Gastrocnemius medialis (tissue), 4 donors: Measurements from ENCODE around the gene GORAB. TPM values are rescaled to one million over a fixed set of nuclear protein-coding genes. Genes with fewer than 3 reads are reported as not detected.

Experiments
- ATAC-seq, 2 donors: fragments of 150-250 bp; one replicate each; pipeline ENCODE4 v1.9.1; 2016
- DNase-seq, 2 donors: peaks; one replicate each; pipeline ENCODE4 v3.0.0-alpha.2; 2019
- H3K27ac ChIP-seq, 4 donors: fragments of 200-600 bp; sonication (generic); 1 replicate in 1 of 4; 2 replicates in 3 of 4; pipeline ENCODE4 v1.5.1; 2016 to 2018; ENCODE audit warnings: mild to moderate bottlenecking in 2 of 4, moderate library complexity in 1 of 4
- H3K27me3 ChIP-seq, 3 donors: fragments of 200-600 bp; sonication (generic) in 2 of 3; 1 replicate in 1 of 3; 2 replicates in 2 of 3; pipeline versions ENCODE4 v1.5.1 to v1.6.0; 2016 to 2019; ENCODE audit warnings: mild to moderate bottlenecking in 1 of 3, moderate library complexity in 1 of 3
- H3K36me3 ChIP-seq, 2 donors: fragments of 200-600 bp; sonication (generic) in 1 of 2; one replicate each; pipeline ENCODE4 v1.5.1; 2017 to 2018
- H3K4me1 ChIP-seq, 2 donors: fragments of 200-600 bp; sonication (generic) in 1 of 2; one replicate each; pipeline ENCODE4 v1.5.1; 2016 to 2017; ENCODE audit warnings: mild to moderate bottlenecking in 2 of 2
- H3K4me3 ChIP-seq, 4 donors: fragments of 200-600 bp; sonication (generic) in 3 of 4; 1 replicate in 1 of 4; 2 replicates in 3 of 4; pipeline ENCODE4 v1.5.1; 2016 to 2019; ENCODE audit warnings: mild to moderate bottlenecking in 2 of 4
- H3K9me3 ChIP-seq, 3 donors: fragments of 200-600 bp; sonication (generic) in 2 of 3; 1 replicate in 1 of 3; 2 replicates in 2 of 3; pipeline ENCODE4 v1.5.1; 2016 to 2019
- POLR2A ChIP-seq, 2 donors: fragments of 450-650 bp; IDR thresholded peaks; one replicate each; pipeline ENCODE4 v1.6.1; 2017; ENCODE audit warnings: antibody characterized with exemption in 2 of 2, mild to moderate bottlenecking in 2 of 2, moderate library complexity in 2 of 2
- in situ Hi-C, 4 donors: fragments of 200-750 bp; cut with MboI; loops; one replicate each; pipeline versions ENCODE4 v1.15.0 to v1.8.0; 2017; ENCODE audit warnings: low sequenced_read_pairs in 4 of 4
- intact Hi-C: fragments of 100-400 bp; cut with DNase I; formaldehyde crosslinking; loops from one replicate; pipeline ENCODE4 v1.15.1; 2023; ENCODE audit warnings: low total_unique reads
- total RNA-seq, 4 donors: library from RNA; depleted of rRNA; stranded (reverse); fragments of >200 nt; gene quantifications; one replicate each; pipeline versions ENCODE4 v1.1.0 to v1.2.3, GENCODE V29; 2016
- TF ChIP-seq, protein P1 (sequence below), 5 experiments: fragments of 450-650 bp in 3 of 5; fragments of 200-600 bp in 2 of 5; sonication (generic) in 2 of 5; IDR thresholded peaks in 4 of 5; conservative IDR thresholded peaks in 1 of 5; 1 replicate in 4 of 5; 2 replicates in 1 of 5; pipeline ENCODE4 v1.5.1; 2016 to 2019; ENCODE audit warnings: antibody characterized with exemption in 5 of 5, mild to moderate bottlenecking in 3 of 5, moderate library complexity in 3 of 5

The GORAB gene
- total RNA-seq, 4 donors from 2014 or later, result 1.7 to 3.8 (median 2.3) TPM

DNA sequence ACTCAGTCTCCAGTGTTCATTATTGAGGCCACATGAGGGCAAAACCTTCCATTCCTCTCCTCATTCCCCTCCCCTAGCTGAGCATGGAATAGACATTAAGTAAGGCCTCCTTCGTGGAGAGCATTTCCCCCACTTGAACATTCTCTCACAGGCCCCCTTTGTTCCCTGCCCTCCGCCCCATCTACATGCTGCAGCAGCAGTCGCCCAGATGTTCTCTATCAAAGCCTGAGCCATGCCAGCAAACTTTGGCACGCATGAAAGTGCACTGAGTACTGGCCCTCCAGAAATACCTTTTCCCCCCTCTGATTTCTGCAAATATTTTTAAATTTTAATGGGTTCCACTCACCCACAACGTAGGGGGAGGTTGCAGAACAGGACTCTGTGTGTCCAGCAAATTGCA is 20.9 kb upstream of the GORAB start:
- TF ChIP-seq POLR2A (IDR thresholded peaks at IDR 0.05), result no peak
- TF ChIP-seq, protein P1, sequence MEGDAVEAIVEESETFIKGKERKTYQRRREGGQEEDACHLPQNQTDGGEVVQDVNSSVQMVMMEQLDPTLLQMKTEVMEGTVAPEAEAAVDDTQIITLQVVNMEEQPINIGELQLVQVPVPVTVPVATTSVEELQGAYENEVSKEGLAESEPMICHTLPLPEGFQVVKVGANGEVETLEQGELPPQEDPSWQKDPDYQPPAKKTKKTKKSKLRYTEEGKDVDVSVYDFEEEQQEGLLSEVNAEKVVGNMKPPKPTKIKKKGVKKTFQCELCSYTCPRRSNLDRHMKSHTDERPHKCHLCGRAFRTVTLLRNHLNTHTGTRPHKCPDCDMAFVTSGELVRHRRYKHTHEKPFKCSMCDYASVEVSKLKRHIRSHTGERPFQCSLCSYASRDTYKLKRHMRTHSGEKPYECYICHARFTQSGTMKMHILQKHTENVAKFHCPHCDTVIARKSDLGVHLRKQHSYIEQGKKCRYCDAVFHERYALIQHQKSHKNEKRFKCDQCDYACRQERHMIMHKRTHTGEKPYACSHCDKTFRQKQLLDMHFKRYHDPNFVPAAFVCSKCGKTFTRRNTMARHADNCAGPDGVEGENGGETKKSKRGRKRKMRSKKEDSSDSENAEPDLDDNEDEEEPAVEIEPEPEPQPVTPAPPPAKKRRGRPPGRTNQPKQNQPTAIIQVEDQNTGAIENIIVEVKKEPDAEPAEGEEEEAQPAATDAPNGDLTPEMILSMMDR (IDR thresholded peaks at IDR 0.05 in 4 of 5, conservative IDR thresholded peaks at IDR 0.05 in 1 of 5), result no peak
- intact Hi-C loops, result no loop called here
- Histone ChIP-seq H3K4me1 (no peaks in the 10 kb centered on the region), H3K9me3 (no peaks in the 10 kb centered on the region), H3K36me3 (no peaks in the 10 kb centered on the region), H3K27ac (no peak overlapping the region), H3K4me3 (no peak overlapping the region), H3K27me3 (no peaks in the 10 kb centered on the region)
- in situ Hi-C loops, result no loop called here
- ATAC-seq (no peak), DNase-seq (no peak)

DNA sequence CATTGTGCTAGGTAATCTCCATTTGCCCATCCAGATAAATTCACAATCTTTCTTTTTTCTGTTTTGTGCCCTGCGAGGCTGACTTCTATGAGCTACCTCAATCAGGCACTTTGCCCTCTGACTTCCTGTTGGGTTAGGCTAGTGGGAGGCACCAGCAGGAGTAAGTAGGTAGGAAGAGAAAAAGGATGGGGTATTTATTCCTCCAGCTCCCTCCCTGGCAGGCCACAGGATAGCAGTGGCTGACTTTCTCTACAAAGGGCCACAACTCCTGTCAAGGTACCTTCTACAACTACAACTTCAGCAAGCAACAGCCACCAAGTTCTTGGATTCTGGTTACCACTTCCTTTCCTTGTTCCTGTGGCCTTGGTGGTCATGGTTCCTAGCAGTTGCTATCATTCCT is 18.8 kb upstream of the GORAB start:
- ATAC-seq (no peak), DNase-seq (no peak)
- Histone ChIP-seq H3K27ac (no peak overlapping the region), H3K9me3 (no peaks in the 10 kb centered on the region), H3K4me1 (no peaks in the 10 kb centered on the region), H3K27me3 (no peaks in the 10 kb centered on the region), H3K36me3 (no peaks in the 10 kb centered on the region), H3K4me3 (no peak overlapping the region)
- intact Hi-C loops, result no loop called here
- TF ChIP-seq, protein P1 (IDR thresholded peaks at IDR 0.05 in 4 of 5, conservative IDR thresholded peaks at IDR 0.05 in 1 of 5), result no peak
- no peak for TF ChIP-seq POLR2A (IDR thresholded peaks at IDR 0.05)
- in situ Hi-C loops, result no loop called here

DNA sequence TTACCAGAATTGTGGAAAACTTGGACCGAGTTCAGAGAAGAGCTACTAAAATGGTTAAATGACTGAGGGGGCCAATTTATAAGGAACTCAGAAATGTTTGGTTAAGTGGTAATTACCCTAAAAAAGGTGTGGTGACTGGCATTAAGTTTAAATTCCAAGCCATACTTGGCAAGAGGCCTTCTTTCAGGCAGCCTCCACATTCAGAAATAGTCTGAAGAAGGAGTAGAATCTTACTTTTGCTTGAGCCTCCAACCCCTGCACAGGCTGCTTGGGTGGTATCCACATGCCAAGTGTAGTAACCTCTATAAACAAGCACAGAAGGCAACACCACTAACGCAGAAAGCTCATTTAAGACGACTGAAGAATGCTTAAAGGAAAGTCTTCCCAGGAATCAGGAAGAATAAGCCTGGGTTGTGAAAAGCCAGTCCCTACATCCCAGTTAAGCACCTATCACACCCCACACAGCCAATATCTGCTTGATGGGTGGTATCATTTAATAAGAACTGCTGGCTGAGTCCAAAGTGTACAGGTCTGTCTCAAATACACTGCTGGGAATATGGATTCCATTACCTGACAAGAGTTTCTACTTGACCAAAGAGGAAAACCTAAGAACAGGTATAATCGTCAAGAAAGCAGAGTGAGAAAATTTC is 13.7 kb upstream of the GORAB start:
- no peak for DNase-seq
- TF ChIP-seq, protein P1 (IDR thresholded peaks at IDR 0.05 in 4 of 5, conservative IDR thresholded peaks at IDR 0.05 in 1 of 5), result no peak
- no peak for TF ChIP-seq POLR2A (IDR thresholded peaks at IDR 0.05)
- Histone ChIP-seq H3K4me3 (no peak overlapping the region), H3K27me3 (no peaks in the 10 kb centered on the region), H3K36me3 (no peaks in the 10 kb centered on the region), H3K9me3 (no peaks in the 10 kb centered on the region), H3K27ac (no peak overlapping the region), H3K4me1 (no peaks in the 10 kb centered on the region)
- intact Hi-C loops (no loop called here), in situ Hi-C loops (no loop called here)
- no peak for ATAC-seq

DNA sequence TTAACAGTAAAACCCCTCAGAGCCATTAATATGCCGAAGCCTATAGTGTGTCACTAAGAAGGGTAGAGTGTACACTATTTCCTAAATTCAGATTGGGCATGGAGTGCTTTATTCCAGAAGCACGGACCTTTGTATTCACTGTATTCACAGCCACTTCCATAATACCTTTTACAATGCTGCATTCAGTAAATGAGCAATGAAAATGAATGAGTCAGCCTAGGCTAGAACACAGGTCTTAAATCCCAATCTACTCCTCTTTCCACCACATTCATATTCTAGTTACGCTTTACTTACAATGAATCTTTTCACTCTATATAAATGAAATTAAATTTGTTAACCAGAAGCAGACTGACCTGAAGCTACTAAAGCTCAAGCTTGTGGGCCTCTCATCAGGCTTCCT is 13.0 kb upstream of the GORAB start:
- DNase-seq, result no peak
- Histone ChIP-seq H3K36me3 (no peaks in the 10 kb centered on the region), H3K27me3 (no peaks in the 10 kb centered on the region), H3K27ac (no peak overlapping the region), H3K9me3 (no peaks in the 10 kb centered on the region), H3K4me3 (no peak overlapping the region), H3K4me1 (no peaks in the 10 kb centered on the region)
- in situ Hi-C loops (no loop called here), intact Hi-C loops (no loop called here)
- ATAC-seq, result no peak
- TF ChIP-seq, protein P1 (IDR thresholded peaks at IDR 0.05 in 4 of 5, conservative IDR thresholded peaks at IDR 0.05 in 1 of 5), result no peak
- no peak for TF ChIP-seq POLR2A (IDR thresholded peaks at IDR 0.05)

DNA sequence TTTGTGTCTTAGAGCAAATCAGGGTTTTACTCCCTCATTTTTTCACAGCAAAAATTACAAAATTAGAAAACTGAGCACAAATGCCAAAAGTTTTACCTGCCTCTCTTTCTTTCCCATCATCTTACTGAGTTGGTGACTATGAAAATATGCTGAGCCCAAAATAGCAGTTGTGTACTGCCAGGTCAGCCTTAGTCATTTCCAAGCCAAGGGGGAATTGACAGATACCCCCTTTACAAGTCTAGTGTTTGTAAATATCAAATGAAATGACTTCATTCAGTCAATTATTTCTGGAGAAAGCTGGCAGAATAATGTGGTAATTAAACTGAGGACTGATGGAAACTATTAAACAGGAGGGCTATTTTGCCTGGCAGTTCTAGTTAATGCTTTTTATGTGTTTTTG is 11.4 kb upstream of the GORAB start:
- intact Hi-C loops, result no loop called here
- in situ Hi-C loops, result no loop called here

More for the DNA sequence above, 11.4 kb upstream of the GORAB start:
- DNase-seq (no peak), ATAC-seq (no peak)
- H3K9me3 ChIP-seq, result no peaks in the 10 kb centered on the region
- H3K4me1 ChIP-seq, result no peaks in the 10 kb centered on the region
- H3K36me3 ChIP-seq, result no peaks in the 10 kb centered on the region
- no peak overlapping the region for H3K27ac ChIP-seq
- no peak overlapping the region for H3K4me3 ChIP-seq
- H3K27me3 ChIP-seq, result no peaks in the 10 kb centered on the region
- TF ChIP-seq, protein P1 (IDR thresholded peaks at IDR 0.05 in 4 of 5, conservative IDR thresholded peaks at IDR 0.05 in 1 of 5), result no peak
- no peak for TF ChIP-seq POLR2A (IDR thresholded peaks at IDR 0.05)
